ENCODE results near the gene PXMP4.
"Not testable (repeated sequence)": the region's sequence is repeated elsewhere in the genome, so short reads cannot be mapped to it uniquely, and the experiment has no call there.

PXMP4 gene

GRCh38 chr20:33703498-33704137 is 16.5 kb downstream of the PXMP4 start:
- DNase-seq (no peak), ATAC-seq (no peak)

- DNase-seq (no peak), ATAC-seq (no peak)
Observed at GRCh38 chr20:33702861-33703260, 17.2 kb downstream of the PXMP4 start.

DNA sequence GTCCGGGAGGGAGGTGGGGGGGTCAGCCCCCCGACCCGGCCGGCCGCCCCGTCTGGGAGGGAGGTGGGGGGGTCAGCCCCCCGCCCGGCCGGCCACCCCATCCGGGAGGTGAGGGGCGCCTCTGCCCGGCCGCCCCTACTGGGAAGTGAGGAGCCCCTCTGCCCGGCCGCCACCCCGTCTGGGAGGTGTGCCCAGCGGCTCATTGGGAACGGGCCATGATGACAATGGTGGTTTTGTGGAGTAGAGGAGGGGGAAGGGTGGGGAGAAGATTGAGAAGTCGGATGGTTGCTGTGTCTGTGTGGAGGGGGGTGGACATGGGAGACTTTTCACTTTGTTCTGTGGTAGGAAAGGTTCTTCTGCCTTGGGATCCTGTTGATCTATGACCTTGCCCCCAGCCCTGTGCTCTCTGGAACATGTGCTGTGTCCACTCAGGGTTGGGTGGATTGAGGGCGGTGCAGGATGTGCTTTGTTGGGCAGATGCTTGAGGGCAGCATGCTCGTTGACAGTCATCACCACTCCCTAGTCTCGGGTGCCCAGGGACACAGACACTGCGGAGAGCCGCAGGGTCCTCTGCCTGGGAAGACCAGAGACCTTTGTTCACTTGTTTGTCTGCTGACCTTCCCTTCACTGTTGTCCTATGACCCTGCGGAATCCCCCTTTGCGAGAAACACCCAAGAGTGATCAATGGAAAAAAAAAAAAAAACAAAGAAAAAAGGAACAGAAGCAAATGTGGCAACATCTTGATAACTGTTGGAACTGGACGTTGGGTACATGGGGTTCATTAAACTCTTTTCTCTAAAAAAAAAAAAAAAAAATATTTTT is 18.3 kb downstream of the PXMP4 start:
- DNase-seq (no peak), ATAC-seq (no peak)

GRCh38 chr20:33700696-33701441 is 19.2 kb downstream of the PXMP4 start:
- DNase-seq, ATAC-seq: not testable (repeated sequence)

GRCh38 chr20:33698966-33699365 is 21.1 kb downstream of the PXMP4 start:
- not testable (repeated sequence) for ATAC-seq, DNase-seq

DNA sequence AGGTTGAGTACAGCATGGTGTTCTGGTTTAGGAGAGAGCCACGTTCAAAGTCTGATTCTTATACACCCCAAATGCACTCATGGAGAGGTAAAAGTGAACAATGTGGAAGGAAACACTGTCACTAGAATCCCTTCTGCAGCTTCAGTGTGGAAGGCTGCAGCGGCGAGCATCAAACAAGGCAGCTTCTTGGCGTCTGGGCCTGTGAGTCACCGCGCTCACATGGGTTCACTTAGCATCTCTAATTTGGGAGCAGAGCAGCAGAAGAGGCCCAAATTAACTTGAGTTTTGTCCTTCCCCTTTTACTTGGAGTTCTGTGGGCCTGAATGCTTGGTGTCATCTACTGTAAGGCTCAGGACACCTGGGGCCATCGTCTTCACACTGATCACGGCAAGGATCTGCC is 23.0 kb downstream of the PXMP4 start:
- no peak for ATAC-seq

GRCh38 chr20:33696448-33696847 is 23.7 kb downstream of the PXMP4 start:
- DNase-seq (no peak), ATAC-seq (no peak)

More for the DNA sequence above, 23.0 kb downstream of the PXMP4 start:
- DNase-seq = no peak

GRCh38 chr20:33694639-33695012 is 25.5 kb downstream of the PXMP4 start:
- DNase-seq = no peak
- no peak for ATAC-seq

GRCh38 chr20:33693741-33694638 is 26.1 kb downstream of the PXMP4 start:
- DNase-seq (no peak), ATAC-seq (no peak)

GRCh38 chr20:33693289-33693688 is 26.8 kb downstream of the PXMP4 start:
- ATAC-seq = no peak
- DNase-seq = no peak

DNA sequence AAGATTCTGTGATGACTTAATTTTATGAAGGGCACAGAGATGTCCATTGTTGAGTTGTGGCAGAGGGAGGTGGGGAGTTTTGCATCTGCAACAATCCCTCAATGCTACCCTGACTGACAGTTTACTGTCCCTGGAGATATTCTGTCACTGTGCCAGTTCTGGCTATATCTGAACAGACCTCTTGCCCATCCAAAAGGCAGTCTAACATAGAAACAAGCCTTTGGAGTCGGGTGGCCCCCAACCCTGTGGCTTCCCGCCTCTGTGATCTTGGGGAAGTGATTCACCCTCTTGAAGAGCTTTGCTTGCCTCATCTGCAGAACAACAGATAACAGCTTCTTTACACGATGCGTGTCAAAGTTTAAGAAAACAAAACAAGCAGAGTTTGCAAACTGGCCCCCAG is 30.1 kb downstream of the PXMP4 start:
- ATAC-seq (peak; percentile 34), DNase-seq (peak; percentile 66)

DNA sequence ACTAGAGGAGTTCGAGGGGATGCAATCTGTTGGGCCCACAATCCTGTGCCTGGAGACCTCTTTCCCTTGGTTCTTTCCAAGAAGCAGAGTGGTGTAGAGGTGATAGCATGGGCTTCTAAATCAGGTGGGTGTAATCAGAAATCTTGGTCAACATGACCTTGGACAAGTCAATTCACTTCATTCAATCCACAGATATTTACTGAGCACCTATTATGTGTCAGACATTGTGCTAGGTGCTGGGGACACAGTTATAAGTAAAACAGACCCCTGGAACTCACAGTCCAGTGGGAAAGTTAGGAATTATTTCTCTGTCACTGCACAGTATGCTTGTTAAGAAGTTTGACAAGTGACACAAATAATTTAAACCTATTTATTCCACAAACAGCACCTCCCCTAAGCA is 30.6 kb downstream of the PXMP4 start:
- DNase-seq (no peak), ATAC-seq (no peak)

- DNase-seq = no peak
Observed at GRCh38 chr20:33688938-33689424, 31.1 kb downstream of the PXMP4 start.

GRCh38 chr20:33687993-33688937 is 31.8 kb downstream of the PXMP4 start:
- ATAC-seq (no peak), DNase-seq (no peak)

More at GRCh38 chr20:33688938-33689424, 31.1 kb downstream of the PXMP4 start:
- ATAC-seq = no peak

DNA sequence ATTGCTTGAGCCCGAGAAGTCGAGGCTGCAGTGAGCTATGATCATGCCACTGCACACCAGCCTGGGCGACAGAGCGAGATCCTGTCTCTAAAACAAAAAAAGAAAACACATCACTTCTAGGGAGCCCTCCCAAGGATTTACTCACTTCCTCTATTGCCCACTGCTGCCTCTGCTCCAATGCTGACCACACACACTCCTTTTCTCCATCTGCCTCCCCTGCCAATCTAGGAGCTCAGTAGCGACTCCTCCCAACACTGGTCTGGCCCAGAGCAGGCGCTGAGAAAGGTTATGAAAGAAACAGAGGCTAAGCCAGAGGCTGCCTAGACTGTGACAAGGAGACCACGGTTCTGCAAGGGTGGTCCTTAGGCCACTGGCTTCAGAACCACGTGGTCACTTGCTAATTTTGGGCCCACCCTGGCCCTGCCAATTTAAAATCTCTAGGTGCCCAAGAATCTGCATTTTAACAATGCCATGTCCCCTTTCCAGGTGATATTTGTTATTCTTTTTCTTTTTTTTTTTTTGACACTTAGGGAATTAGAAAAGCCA is 32.7 kb downstream of the PXMP4 start:
- no peak for DNase-seq
- ATAC-seq = no peak

DNA sequence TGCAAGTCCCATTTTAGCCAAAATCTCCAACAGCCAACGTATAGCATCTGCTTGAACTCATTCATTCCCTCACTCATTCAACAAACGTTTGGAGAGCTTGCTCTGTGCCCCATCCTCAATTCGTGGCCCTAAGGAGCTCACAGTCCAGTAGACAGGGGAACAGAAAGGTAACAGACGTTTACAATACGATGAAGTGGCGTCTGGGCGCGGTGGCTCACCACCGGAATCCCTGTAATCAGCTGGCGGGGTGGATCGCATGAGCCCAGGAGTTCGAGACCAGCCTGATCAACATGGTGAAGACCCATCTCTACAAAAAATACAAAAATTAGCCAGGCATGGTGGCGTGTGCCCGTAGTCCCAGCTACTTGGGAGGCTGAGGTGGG is 33.1 kb downstream of the PXMP4 start:
- DNase-seq (no peak), ATAC-seq (no peak)

- DNase-seq (peak; percentile 98), ATAC-seq (peak; percentile 87)
Observed at GRCh38 chr20:33686100-33686983, 33.8 kb downstream of the PXMP4 start, which contains the start of gene E2F1. E2F1 (minus strand) TSS chr20:33686385; CDS start chr20:33686264, 121 bp downstream.

GRCh38 chr20:33685328-33686099 is 34.6 kb downstream of the PXMP4 start:
- DNase-seq (peak; percentile 78), ATAC-seq (peak; percentile 60)
